ENCODE measurements around the gene PTPRCAP. TPM values are rescaled to one million over a fixed set of nuclear protein-coding genes. Genes with fewer than 3 reads are reported as not detected.

PTPRCAP gene
- total and polyA plus RNA-seq, 10 of the 15 experiments (the other 5 are each of a cell fraction or from before 2014, with no cell fraction given) = 4.7 to 266 (median 125) TPM

GRCh38 chr11:67420646-67421429, 16.6 kb downstream of the PTPRCAP start:
- Histone ChIP-seq H3K4me3 (peak overlapping the region; percentile 71), H2AFZ (ENCODE audit: control insufficient read depth, low read depth, low read length) (peak overlapping the region; percentile 76)
- peak; percentile 94 for ATAC-seq
- TF ChIP-seq NR2C2 (IDR thresholded peaks at IDR 0.05; ENCODE audit: borderline replicate concordance, control insufficient read depth, insufficient read length, low read depth) = no peak
- TF ChIP-seq SPI1 (IDR thresholded peaks at IDR 0.05; ENCODE audit: borderline replicate concordance, insufficient read depth, low read depth, low read length) = no peak
- no peak for TF ChIP-seq CEBPZ (IDR thresholded peaks at IDR 0.05; ENCODE audit: low read depth, low read length)
- no peak for TF ChIP-seq FOXM1 (IDR thresholded peaks at IDR 0.05; ENCODE audit: low read depth, low read length)
- no peak for TF ChIP-seq ESRRA (IDR thresholded peaks at IDR 0.05; ENCODE audit: low read length)
- no peak for TF ChIP-seq PRDM15 (CRISPR knock-in tag; IDR thresholded peaks at IDR 0.05)
- no peak for TF ChIP-seq MLLT1 (IDR thresholded peaks at IDR 0.05)

More at GRCh38 chr11:67420646-67421429, 16.6 kb downstream of the PTPRCAP start:
- Histone ChIP-seq H3K9ac (ENCODE audit: control insufficient read depth, insufficient read depth, low read length) (peak overlapping the region; percentile 21; the same call in 1 of the 2 replicates), H3K9me3 (replicated peaks; ENCODE audit: control insufficient read depth, insufficient read depth, low read length) (no peaks in the 10 kb centered on the region), H3K27ac (ENCODE audit: control insufficient read depth, insufficient read depth) (no peak overlapping the region; the same call in 1 of the 2 replicates), H3K36me3 (ENCODE audit: control insufficient read depth in 2 of 2, insufficient read depth in 2 of 2, low read length in 1 of 2) (no peaks in the 10 kb centered on the region), H3K4me2 (ENCODE audit: control insufficient read depth, insufficient read depth) (peak overlapping the region; percentile 91), H3K4me1 (ENCODE audit: control insufficient read depth, insufficient read depth, low read length) (peaks cover 2% of the 10 kb centered on the region; the same call in 1 of the 2 replicates), H3K79me2 (ENCODE audit: control insufficient read depth, insufficient read depth, low read length) (no peaks in the 10 kb centered on the region), H3K27me3 (replicated peaks in 1 of 2; ENCODE audit: control insufficient read depth in 2 of 2, insufficient read depth in 2 of 2, low read length in 1 of 2) (peaks cover 0 to 3% of the 10 kb centered on the region in 2 experiments; a peak in 2 of 4 replicates), H4K20me1 (ENCODE audit: control insufficient read depth, insufficient read depth) (no peaks in the 10 kb centered on the region)
- in situ Hi-C loops (cut with MboI) (no loop called here), intact Hi-C loops (cut with micrococcal nuclease; ENCODE audit: unreplicated experiment) (no loop called here)
- no TSS peak for BruUV-seq (replicated peaks)
- SMC1A ChIA-PET (ENCODE audit: uncharacterized antibody, unreplicated experiment) = interaction anchor here (0.6 to 1.5 kb wide), 7 partner anchors 8 to 69 kb away, joined by 3 to 7 read pairs (median 3); partner anchors contain the start of gene TBC1D10C
- POLR2A ChIA-PET = interaction anchor here (0.5 to 3.9 kb wide), 12 partner anchors 11 to 676 kb away, joined by 3 to 28 read pairs (median 5); partner anchors contain the start of genes PPP1CA, PTPRCAP and TBC1D10C
- 2% methylated on average over 47 of the region's 97 CpGs for WGBS (ENCODE audit: insufficient coverage, insufficient replicate concordance, low lambda C conversion rate, missing lambda C conversion rate)
- DNase-seq (ENCODE audit: low read depth, low spot score) (no peak), FAIRE-seq (peak; percentile 75)
- CTCF ChIA-PET = interaction anchor here (1.1 to 1.5 kb wide), 2 partner anchors 14 to 16 kb away, joined by 4 to 5 read pairs; partner anchors contain the start of gene PTPRCAP
- RAD21 ChIA-PET (ENCODE audit: unreplicated experiment) = interaction anchor here (0.9 to 2.4 kb wide), 6 partner anchors 15 to 67 kb away, joined by 3 to 8 read pairs (median 4); partner anchors contain the start of genes POLD4, PPP1CA and RAD9A

All from GM12878 (cell line).